Left cardiac atrium (tissue), 4 donors: Measurements from ENCODE around the gene PPP2R2B. TPM values are rescaled to one million over a fixed set of nuclear protein-coding genes. Genes with fewer than 3 reads are reported as not detected.
"Not testable (repeated sequence)": the region's sequence is repeated elsewhere in the genome, so short reads cannot be mapped to it uniquely, and the experiment has no call there.

ENCODE experiments used
- ATAC-seq, 2 donors: fragments of 200-7000 bp; cut with Tn5 transposase; one replicate each; pipeline ENCODE4 v1.9.1; 2020; ENCODE audit warnings: mild to moderate bottlenecking in 2 of 2, moderate library complexity in 2 of 2
- DNase-seq: peaks from one replicate; pipeline ENCODE4 v3.0.0-alpha.2; 2020
- intact Hi-C, 2 donors: fragments of 100-400 bp; cut with DNase I; formaldehyde crosslinking; loops; one replicate each; pipeline versions ENCODE4 v1.14.1 to v1.15.1; 2022 to 2023
- total RNA-seq, 2 donors: library from RNA; stranded (reverse); fragmentation: NEBNext Ultra II Directional; extraction: Animal tissue kit (Norgen Biotek cat#: 25700); gene quantifications; one replicate each; pipeline ENCODE4 v1.2.1, GENCODE V29; 2021
- donor health status: DM: no; HTN: yes; CAD: no.
- donor health status: DM: no; HTN: yes; CAD: no; lungs with severe emphysema.
- donor health status: DM: yes; HTN: yes; CAD: no.
- donor health status: Dilated cardiomyopathy.

The PPP2R2B gene
- total RNA-seq, 2 donors from 2014 or later = 0.74 to 1.3 TPM

DNA sequence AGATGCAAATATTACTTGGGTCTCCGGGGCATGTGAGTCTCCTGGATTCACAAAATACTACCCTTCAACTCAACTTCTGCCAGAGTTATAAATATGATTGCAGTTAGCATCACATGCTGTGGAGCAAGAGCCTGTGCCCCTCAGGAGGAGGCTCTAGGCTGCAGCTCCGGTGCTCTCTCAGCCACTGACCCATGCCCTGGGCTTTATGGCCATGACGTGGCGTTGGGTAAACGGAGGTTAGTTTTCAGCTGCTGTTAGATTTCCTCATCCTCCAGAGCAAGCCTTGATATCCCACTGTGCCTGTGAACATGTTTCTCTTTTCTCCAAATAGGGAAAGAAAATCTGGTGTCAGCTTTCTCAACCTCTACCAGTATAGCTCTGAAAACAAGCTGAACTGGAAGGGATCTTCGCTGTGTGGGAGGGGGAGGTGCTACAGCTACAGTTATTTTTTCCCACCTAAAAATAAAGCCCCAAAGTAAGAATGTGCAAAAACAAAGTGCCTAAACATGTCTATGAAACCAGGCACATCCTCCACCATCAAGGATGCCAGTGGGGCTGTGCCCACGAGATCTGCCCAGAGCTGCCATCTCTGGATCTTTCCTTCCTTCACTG is 238.2 kb downstream of the PPP2R2B start:
- intact Hi-C loops = no loop called here
- DNase-seq (no peak), ATAC-seq (no peak)

DNA sequence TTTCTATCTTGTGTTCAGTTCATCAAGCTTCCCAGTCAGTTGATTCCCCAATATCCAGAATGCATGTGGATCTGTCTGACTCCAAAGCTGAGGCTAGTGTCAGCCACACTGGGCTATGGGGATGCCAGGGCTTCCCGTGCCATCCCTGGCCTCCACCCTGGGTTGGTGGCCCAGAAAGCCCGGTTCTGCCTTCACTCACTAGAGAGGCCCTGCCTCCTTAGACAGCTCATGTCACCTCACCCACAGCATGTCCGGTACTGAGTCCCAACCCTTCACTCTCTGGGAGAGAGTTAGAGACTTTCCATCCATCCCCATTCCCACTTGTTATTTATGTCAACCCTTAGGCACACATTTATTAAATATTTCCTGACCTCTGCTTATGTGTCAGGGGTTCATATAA is 243.1 kb downstream of the PPP2R2B start:
- intact Hi-C loops = no loop called here
- DNase-seq (no peak), ATAC-seq (no peak)

DNA sequence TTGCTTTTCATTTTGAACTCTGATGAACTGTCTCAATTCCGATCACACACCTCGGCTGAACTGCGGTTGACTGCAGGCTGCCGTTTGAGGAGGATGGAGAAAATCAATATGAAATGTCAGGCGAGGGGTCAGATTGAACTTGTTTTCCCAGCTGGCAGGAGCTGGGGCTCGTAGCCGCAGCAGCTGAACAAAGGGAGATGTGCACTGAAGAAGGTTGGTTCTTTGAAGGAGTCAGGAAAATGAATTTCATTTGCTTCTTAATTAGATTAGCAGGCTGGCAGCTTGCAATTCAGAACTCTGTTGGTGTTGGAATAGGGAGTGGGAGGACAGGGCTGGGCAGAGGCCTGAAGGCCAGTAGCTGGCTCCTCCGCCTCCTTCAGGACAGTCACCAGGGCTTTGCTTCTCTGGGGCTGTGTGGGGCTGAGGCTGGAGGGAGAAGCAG is 245.2 kb downstream of the PPP2R2B start:
- DNase-seq = no peak
- intact Hi-C loops = no loop called here
- ATAC-seq = no peak

DNA sequence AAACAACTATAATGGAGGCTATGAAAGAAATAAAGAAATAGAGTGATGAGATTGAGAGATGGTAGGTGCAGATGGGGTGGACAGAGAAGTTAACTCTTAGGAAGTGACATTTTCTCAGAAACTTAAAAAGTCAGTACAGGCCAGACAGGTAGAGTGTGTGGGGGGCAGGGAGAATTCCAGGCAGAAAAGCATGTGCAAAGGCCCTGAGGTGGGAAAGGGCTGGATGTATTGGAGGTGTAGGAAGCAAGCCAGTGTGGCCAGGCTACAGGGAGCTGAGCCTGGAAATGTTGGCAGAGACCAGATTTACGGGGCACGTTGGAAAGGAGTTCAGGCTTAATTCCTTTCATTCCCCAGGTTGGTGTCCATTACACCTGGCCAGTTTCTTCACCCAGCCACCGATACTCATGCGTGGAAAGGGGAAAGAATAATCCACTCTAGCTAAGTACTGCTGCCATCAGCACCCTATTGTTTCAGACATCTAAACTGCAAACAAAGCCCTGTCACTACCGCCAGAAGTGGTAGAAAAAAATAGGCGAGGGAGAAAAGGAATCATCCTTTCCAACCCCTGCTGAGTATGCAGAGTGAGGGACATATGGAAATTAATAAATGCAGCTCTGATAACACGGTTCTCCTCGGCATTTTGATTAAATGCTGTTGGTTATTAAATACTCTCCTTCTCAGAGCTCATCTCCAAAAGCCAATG is 245.8 kb downstream of the PPP2R2B start:
- intact Hi-C loops = no loop called here
- ATAC-seq (no peak), DNase-seq (no peak)

DNA sequence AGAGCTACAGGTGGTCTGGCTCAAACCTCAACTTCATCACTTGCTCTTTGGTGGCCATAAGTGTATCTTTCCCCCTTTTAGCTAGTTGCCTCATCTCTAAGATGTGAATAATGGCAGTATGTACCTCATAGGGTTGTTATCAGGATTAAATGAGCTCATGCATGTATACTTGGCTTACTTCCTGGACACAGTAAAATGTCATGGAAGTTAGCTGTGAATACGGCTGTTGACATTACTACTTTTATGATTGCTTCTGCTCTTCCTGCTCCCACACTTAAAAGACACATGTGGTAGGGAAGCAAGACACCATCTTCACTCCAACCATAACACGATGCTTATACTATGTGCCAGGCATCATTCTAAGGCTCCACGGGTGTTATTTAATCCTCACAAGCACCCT is 248.1 kb downstream of the PPP2R2B start:
- intact Hi-C loops = no loop called here
- ATAC-seq (no peak), DNase-seq (no peak)

DNA sequence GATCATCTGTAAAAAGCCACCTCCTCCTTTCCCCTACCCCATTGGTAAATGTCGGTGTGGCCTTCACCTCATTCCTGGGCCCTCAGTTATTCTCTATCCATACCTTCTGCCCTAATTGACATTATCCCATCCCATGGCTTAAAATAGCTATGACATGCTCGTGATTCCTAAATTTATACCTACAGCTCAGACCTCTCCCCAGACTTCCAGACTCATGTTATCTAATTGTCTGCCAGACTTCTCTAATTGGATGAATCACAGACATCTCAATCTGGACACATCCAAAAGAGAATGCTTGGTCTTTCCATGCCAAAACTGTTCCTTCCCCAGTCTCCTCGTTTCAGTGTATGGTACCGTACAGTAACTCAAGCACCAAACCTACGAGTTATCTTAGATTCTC is 249.6 kb downstream of the PPP2R2B start:
- intact Hi-C loops = no loop called here
- DNase-seq (no peak), ATAC-seq (no peak)

DNA sequence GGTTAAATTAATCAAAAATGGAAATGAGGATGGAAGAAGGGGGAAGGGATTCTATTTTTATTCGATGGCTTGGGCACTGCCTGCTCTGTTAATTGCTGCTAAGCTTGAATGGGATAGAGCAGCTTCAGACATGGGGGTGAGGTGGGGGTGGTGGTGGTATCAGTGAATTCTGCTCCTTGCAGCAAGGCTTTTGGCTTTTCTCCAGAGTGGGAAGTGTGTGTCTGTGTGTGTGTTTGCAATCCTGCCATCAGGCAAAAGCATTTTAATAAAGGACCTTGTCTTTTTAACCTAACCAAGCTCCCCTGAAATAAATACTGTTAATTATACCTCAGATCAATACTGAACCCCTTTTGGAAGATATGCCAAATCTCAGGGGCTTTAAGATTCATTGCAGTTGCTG is 251.6 kb downstream of the PPP2R2B start:
- no peak for DNase-seq
- intact Hi-C loops = no loop called here
- no peak for ATAC-seq

DNA sequence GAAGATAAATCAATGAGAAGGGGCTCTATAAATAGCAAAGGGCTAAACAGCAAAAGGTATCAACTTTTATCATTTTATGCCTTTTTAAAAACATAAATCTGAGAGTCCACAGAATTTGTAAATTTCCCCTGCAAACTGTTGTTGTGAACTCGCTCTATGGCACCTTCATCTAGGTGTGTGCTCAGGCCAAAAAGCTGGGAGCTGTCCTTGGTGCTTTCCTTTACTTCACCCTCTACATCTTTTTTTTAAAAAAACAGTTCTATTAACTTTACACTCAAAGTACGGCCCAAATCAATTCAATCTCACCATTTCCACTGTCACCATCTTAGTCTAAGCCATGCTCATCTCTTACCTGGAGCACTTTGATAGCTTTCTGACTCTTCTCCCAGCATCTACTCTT is 254.4 kb downstream of the PPP2R2B start:
- no peak for ATAC-seq
- no peak for DNase-seq
- intact Hi-C loops = no loop called here

DNA sequence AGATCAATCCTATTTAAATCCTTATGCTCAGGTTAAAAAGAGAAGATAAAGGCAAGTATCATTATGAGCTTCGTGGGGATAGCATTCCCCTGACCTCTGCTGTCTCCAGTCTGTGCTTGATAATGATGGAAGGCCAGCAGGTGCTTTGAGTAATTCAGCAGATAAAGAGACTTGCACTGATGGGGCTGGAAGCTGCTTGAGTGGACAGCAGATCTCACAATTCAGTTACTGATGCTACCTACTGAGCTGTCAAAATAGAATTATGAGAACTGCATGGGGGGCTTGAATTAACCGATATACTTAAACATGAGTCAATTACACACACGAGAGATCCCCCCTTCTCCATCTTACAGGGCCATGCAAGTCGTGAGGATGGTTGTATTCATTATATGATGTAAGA is 254.9 kb downstream of the PPP2R2B start:
- DNase-seq = no peak
- intact Hi-C loops = no loop called here
- no peak for ATAC-seq

DNA sequence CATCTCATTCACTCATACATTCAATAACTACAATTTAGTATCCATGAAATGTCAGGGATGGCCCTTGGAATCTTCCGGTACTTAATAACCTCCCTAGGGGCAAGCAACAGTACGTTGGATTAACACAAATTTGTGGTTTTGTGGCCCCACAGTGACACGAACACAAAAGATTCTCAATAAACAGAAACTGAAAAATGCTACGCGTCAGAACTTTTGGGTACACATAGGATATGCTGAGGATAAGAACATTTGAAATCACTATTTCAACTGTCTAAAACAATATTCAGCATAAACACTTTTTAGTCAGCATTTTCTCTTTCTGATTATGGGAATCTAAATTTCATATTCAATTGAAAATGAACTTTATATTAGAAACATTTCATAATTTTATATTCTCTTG is 255.5 kb downstream of the PPP2R2B start:
- intact Hi-C loops = no loop called here
- DNase-seq (no peak), ATAC-seq (no peak)

DNA sequence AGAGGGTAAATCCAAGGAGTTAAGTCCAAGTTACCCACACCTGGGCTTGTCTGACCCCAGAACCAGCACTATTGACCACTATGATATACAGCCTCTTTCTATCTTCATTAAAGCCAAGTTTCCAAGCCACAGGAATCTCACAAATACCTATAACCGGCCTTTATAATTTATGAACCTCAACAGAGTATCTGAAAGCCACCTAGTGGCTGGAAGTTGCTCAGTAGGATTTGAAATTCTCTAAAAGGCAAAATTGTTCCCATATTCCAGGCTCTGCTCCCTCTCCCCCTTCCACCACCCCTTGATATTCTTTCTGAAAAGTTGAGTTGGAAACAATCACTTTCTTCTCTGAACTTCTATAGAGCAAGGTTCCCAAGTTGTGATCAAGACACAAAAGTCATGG is 256.2 kb downstream of the PPP2R2B start:
- DNase-seq (no peak), ATAC-seq (no peak)
- intact Hi-C loops = no loop called here

DNA sequence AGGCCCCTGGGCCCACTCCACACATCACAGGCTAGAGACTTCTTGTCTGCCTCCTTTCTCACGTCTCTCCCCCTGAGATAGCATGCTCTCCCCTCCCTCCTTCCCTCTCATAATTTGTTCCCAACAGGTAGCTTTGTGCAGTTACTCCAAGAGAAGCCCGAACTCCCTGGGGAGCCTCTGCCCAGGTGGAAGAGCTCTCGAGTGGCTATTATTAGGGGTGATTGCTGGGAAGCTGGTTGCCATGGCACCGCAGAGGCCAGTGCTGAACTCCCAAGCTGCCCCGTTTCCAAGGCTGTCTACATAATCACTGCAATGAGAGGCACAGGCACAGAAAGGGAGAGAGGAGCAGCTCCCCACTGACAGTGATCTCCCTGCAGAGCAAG is 257.9 kb downstream of the PPP2R2B start:
- DNase-seq = no peak

DNA sequence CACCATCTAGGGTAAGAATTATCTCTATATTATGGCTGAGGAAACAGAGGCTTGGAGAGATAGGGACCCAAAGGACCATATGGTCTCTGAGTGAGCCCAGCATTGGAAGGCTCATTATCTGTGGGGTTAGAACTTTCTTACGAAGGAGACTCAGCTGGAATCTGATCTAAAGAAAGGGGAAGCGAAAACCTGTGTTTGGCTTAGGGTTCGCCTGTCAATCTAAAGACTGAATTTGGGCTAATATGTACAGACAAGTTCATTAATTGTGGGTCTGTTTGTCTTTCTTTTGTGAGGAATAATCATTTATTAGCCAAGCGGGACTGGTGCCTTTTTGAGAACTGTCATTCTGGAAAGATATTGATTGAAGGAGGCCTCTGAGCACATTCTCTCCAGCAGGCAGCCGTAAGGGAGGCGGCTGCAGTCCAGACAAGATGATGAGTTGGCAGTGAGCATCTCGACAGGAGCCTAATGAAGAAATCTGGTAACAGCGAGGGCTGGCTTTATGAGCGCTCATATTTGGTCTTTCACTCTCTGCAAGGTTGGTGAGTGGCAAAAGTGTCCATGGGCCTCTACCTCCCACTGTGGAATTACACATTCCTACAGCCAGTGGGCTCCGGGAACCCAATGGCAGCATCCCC is 258.4 kb downstream of the PPP2R2B start:
- intact Hi-C loops = no loop called here
- ATAC-seq (no peak), DNase-seq (no peak)

More for the DNA sequence above, 257.9 kb downstream of the PPP2R2B start:
- intact Hi-C loops = no loop called here
- ATAC-seq = no peak

DNA sequence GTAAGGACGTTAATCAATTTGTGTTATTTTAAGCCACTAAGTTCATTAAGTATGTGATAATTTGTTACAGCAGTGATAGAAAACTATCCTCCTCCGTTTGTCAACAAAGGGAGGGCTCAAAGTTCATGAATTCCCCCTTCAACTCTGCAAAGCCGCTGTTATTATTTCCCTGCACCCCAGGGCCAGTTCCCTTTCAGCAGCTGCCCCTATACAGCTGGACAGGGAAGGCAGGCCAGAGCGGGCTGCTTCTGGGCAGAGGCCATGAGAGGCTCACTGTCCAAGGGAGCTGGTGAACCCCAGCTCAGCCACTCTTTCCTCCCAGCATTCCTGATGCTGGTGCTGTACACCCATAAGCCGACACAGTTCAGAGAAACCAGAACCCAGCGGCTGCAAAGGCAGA is 260.1 kb downstream of the PPP2R2B start:
- no peak for ATAC-seq
- intact Hi-C loops = no loop called here
- DNase-seq = no peak

DNA sequence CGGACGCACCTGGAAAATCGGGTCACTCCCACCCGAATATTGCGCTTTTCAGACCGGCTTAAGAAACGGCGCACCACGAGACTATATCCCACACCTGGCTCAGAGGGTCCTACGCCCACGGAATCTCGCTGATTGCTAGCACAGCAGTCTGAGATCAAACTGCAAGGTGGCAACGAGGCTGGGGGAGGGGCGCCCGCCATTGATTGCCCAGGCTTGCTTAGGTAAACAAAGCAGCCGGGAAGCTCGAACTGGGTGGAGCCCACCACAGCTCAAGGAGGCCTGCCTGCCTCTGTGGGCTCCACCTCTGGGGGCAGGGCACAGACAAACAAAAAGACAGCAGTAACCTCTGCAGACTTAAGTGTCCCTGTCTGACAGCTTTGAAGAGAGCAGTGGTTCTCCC is 268.8 kb downstream of the PPP2R2B start:
- intact Hi-C loops, DNase-seq, ATAC-seq: not testable (repeated sequence)

DNA sequence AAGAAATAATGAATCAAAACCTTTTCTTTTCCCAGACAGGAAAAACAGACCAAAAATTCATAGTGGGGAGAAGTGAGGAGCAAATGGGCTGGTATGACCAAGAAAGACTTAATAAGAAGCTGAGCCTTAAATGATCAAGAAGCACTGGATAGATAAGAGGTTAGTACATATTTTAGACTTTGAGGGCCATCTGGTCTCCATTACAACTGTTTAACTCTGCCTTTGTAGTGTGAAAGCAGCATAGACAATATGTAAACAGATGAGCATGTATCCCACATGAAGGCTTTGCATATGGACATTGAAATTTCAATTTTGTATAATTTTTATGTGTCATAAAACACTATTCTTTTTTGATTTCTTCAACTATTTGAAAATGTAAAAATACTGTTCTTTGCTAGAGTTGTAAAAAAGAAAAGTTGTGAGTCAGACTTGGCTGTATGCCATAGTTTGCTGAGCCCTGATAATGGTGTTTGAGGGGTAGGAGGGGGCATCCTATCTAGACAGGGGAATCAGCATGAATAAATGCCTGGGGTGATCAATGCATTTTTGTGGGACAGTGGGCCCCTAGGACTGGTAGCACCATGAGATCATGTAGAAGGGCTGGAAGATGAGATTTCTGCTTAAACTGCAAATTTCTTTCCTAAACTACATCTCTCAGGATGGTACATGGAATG is 270.8 kb downstream of the PPP2R2B start:
- no peak for DNase-seq

DNA sequence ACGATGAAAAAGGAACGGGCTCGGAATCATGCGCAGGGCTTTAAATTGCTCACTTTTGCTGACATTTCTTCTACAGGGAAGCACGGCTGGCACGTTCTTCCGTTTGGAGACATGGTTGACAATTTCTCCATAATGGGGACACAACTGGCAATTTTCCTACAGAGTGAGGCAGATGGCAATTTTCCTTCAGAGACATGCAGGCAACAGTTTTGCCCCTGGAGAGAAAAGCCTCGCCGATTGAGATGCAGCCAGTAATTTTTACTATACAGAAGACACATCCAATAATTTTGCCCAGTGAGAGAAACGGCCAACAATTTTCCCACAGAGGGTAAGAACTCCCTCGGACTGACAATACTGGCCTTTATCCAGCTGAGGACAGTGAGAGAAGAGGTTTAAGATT is 271.7 kb downstream of the PPP2R2B start:
- intact Hi-C loops = no loop called here
- no peak for ATAC-seq

More for the DNA sequence above, 270.8 kb downstream of the PPP2R2B start:
- intact Hi-C loops = no loop called here
- ATAC-seq = no peak

DNA sequence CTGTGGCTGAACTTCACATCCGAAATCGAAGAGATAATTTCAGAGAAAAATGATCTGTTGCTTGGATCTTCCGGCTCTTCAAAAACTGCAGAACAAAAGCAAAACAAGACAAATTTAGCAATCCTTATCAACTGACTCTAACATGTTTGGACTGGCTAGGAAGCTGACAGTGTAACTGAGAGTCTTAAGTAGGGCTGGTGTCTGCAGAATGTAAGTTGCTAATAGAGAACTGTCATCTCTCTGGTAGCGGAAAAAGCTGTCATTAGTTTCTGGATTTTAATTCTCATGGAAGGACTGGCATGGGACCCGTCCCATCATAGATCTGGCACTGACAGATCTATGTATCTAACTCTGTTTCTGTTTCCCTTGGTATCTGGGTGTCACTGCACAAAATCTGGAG is 278.2 kb downstream of the PPP2R2B start:
- DNase-seq (no peak), ATAC-seq (no peak)
- intact Hi-C loops = no loop called here

More for the DNA sequence above, 271.7 kb downstream of the PPP2R2B start:
- DNase-seq = no peak

DNA sequence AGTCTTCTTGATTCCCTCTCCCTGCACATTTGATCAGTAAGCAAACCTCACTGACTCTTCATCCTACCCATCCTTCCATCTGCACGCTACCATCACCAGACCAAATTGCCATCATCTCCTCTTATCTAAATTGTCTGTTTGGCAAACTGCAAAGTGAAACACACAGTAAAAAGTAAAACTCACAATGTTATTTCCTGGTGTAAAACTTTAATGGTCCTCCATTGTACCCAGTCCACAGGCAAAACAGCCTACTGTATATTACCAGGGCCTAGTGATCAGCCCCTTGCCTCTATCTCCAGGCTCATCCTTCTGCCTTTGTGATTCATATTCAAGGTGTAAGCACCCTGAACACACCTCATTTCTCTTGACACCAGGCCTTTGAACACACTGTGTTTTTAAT is 279.3 kb downstream of the PPP2R2B start:
- DNase-seq (no peak), ATAC-seq (no peak)
- intact Hi-C loops = no loop called here

DNA sequence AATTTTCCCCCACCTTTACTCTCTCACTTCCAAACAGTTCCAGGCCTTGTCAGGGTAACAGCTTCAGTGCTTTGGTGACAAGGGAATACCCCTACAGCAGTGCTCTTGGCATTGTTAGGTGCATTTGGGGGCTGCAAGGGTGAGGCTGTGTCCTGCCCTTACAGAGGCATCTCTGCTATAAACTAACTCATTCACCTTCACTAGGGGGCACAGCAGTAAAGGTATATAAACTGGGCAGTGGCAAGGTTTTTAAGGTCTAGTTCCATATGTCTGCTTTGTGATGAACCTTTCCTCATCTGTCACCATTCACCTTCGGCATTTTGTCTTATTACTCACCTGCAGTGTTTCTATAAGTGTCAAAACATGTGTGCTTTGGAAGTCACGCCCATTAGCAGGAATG is 283.5 kb downstream of the PPP2R2B start:
- ATAC-seq = no peak
- intact Hi-C loops = no loop called here

More for the DNA sequence above, 283.5 kb downstream of the PPP2R2B start:
- no peak for DNase-seq
